GM18508 (cell line): ENCODE data around the gene GAB2.

Source experiments
- ATAC-seq: cut with Tn5 transposase; IDR thresholded peaks from one replicate; pipeline ENCODE4 v1.9.1; 2021; ENCODE audit warnings: moderate number of reproducible peaks; ENCODE audit not compliant: insufficient read depth, unreplicated experiment

Gene GAB2

GRCh38 chr11:78213526-78214330 is 203.9 kb downstream of the GAB2 start:
- ATAC-seq = no peak

- no peak for ATAC-seq
Measured at GRCh38 chr11:78212586-78213371, 204.8 kb downstream of the GAB2 start.

- ATAC-seq = no peak
Measured at GRCh38 chr11:78211565-78211964, 206.1 kb downstream of the GAB2 start.

- no peak for ATAC-seq
Measured at GRCh38 chr11:78210000-78210608, 207.5 kb downstream of the GAB2 start.

- no peak for ATAC-seq
Measured at GRCh38 chr11:78209478-78209877, 208.1 kb downstream of the GAB2 start.

GRCh38 chr11:78208257-78209165 is 209.1 kb downstream of the GAB2 start:
- ATAC-seq = no peak

GRCh38 chr11:78207532-78208256 is 209.9 kb downstream of the GAB2 start:
- no peak for ATAC-seq

GRCh38 chr11:78205691-78206090 is 211.9 kb downstream of the GAB2 start:
- no peak for ATAC-seq

GRCh38 chr11:78205256-78205655 is 212.4 kb downstream of the GAB2 start:
- no peak for ATAC-seq

GRCh38 chr11:78203184-78203583 is 214.4 kb downstream of the GAB2 start:
- no peak for ATAC-seq

GRCh38 chr11:78202733-78203167 is 214.9 kb downstream of the GAB2 start:
- ATAC-seq = no peak

GRCh38 chr11:78201096-78201818 is 216.4 kb downstream of the GAB2 start:
- no peak for ATAC-seq

- no peak for ATAC-seq
Measured at GRCh38 chr11:78200553-78200952, 217.1 kb downstream of the GAB2 start.

- no peak for ATAC-seq
Measured at GRCh38 chr11:78200061-78200460, 217.6 kb downstream of the GAB2 start.

GRCh38 chr11:78199653-78200015 is 218.0 kb downstream of the GAB2 start:
- no peak for ATAC-seq

- ATAC-seq = no peak
Measured at GRCh38 chr11:78199015-78199652, 218.5 kb downstream of the GAB2 start.

- ATAC-seq = no peak
Measured at GRCh38 chr11:78197816-78198215, 219.8 kb downstream of the GAB2 start.

- no peak for ATAC-seq
Measured at GRCh38 chr11:78196661-78197091, 220.9 kb downstream of the GAB2 start.
